Ishikawa (cell line): ENCODE data around the gene DOK6.

Experiments used
- CEBPB ChIP-seq: IDR thresholded peaks from 2 replicates; pipeline ENCODE4 v1.6.1; 2012
- EGR1 ChIP-seq: IDR thresholded peaks from 2 replicates; pipeline ENCODE4 v1.6.1; 2012
- EP300 ChIP-seq: IDR thresholded peaks from 2 replicates; pipeline ENCODE4 v1.6.1; 2012; ENCODE audit warnings: borderline replicate concordance
- FOXM1 ChIP-seq: IDR thresholded peaks from 2 replicates; pipeline ENCODE4 v1.6.1; 2012; ENCODE audit warnings: low read depth, borderline replicate concordance
- NFIC ChIP-seq: IDR thresholded peaks from 2 replicates; pipeline ENCODE4 v1.6.1; 2012
- RAD21 ChIP-seq: IDR thresholded peaks from 2 replicates; pipeline ENCODE4 v1.6.1; 2012; ENCODE audit warnings: low read depth
- TAF1 ChIP-seq: IDR thresholded peaks from 2 replicates; pipeline ENCODE4 v1.6.1; 2012; ENCODE audit warnings: low read depth, mild to moderate bottlenecking
- TEAD4 ChIP-seq: IDR thresholded peaks from 2 replicates; pipeline ENCODE4 v1.6.1; 2012
- YY1 ChIP-seq: IDR thresholded peaks from 2 replicates; pipeline ENCODE4 v1.6.1; 2012; ENCODE audit warnings: low read depth
- TF ChIP-seq, protein P1 (sequence below): IDR thresholded peaks from 2 replicates; pipeline ENCODE4 v1.6.1; 2012; ENCODE audit warnings: low read depth, mild to moderate bottlenecking
- TF ChIP-seq, protein P2 (sequence below): IDR thresholded peaks from 2 replicates; pipeline ENCODE4 v1.6.1; 2012
- TF ChIP-seq, protein P3 (sequence below): IDR thresholded peaks from 2 replicates; pipeline ENCODE4 v1.6.1; 2012

DNA sequence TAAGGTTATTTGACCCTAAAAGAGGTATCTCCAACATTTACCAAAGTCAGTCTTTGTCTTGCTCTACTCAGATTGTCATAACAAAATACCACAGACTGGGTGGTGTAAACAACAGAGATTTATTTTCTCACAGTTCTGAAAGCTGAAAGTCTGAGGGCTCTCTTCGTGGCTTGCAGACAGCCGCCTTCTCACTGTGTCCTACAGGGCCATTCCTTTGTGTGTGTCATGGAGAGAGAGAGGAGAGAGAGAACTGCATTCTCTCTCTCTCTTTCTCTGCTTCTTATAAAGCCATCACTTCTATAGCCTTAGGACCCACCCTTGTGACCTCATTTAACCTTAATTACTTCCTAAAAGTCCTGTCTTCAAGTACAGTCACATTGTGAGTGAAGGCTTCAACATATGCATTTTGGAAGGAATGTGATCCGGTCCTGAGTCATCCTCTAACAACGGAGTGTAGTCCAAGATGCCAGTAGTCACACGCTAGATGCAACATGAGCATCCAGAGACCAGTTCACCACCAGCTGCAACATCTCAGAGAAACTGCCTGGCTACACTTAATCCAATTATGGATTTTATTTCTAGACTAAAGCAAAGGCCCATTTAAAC lies 416.8 kb downstream of the DOK6 start:
- TF ChIP-seq EGR1 (no peak), EP300 (no peak), CEBPB (no peak), TEAD4 (no peak), FOXM1 (no peak), TAF1 (no peak), RAD21 (no peak), YY1 (no peak), NFIC (no peak)
- TF ChIP-seq, protein P1, sequence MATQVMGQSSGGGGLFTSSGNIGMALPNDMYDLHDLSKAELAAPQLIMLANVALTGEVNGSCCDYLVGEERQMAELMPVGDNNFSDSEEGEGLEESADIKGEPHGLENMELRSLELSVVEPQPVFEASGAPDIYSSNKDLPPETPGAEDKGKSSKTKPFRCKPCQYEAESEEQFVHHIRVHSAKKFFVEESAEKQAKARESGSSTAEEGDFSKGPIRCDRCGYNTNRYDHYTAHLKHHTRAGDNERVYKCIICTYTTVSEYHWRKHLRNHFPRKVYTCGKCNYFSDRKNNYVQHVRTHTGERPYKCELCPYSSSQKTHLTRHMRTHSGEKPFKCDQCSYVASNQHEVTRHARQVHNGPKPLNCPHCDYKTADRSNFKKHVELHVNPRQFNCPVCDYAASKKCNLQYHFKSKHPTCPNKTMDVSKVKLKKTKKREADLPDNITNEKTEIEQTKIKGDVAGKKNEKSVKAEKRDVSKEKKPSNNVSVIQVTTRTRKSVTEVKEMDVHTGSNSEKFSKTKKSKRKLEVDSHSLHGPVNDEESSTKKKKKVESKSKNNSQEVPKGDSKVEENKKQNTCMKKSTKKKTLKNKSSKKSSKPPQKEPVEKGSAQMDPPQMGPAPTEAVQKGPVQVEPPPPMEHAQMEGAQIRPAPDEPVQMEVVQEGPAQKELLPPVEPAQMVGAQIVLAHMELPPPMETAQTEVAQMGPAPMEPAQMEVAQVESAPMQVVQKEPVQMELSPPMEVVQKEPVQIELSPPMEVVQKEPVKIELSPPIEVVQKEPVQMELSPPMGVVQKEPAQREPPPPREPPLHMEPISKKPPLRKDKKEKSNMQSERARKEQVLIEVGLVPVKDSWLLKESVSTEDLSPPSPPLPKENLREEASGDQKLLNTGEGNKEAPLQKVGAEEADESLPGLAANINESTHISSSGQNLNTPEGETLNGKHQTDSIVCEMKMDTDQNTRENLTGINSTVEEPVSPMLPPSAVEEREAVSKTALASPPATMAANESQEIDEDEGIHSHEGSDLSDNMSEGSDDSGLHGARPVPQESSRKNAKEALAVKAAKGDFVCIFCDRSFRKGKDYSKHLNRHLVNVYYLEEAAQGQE = no peak
- TF ChIP-seq, protein P2, sequence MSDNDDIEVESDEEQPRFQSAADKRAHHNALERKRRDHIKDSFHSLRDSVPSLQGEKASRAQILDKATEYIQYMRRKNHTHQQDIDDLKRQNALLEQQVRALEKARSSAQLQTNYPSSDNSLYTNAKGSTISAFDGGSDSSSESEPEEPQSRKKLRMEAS = no peak
- TF ChIP-seq, protein P3, sequence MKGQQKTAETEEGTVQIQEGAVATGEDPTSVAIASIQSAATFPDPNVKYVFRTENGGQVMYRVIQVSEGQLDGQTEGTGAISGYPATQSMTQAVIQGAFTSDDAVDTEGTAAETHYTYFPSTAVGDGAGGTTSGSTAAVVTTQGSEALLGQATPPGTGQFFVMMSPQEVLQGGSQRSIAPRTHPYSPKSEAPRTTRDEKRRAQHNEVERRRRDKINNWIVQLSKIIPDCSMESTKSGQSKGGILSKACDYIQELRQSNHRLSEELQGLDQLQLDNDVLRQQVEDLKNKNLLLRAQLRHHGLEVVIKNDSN = no peak
